Activated gamma-delta T cell treated with Interleukin-2 at 50 U/mL for 16 hours (primary cell): ENCODE measurements around the gene H2AZ1.

ENCODE experiments used
- DNase-seq: peaks from one replicate; pipeline ENCODE4 v3.0.0-alpha.2; 2020

Gene H2AZ1

DNA sequence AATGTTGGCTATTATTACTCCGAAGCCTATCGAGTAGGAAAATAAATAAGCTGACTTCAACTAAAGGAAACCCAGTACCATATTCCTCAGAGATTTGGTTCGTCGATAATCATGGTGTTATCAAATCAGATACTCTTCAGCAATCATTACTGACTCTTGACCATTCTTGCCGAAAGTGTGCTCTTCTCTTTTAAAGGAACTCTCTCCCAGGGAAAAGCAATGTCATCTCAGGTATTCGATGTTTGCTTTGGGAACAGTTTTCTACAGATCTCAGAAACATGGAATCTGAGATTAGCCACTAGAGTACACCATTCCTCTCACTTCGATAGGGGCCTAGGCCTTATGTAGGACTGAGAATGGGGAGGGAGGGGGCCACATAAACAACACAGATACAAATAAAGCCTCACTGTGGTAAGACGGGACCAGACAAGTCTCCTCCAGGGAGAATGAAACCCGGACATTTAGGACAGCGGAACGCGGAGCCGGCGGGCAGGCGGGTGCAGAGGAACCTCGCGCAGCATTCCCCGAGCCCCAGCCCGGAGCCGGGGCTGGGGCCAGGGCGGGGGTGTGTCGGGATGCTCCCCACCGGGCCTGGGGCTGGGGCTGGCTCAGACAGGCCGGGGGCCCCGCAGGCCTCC is 4.2 kb downstream of the H2AZ1 start:
- no peak for DNase-seq

DNA sequence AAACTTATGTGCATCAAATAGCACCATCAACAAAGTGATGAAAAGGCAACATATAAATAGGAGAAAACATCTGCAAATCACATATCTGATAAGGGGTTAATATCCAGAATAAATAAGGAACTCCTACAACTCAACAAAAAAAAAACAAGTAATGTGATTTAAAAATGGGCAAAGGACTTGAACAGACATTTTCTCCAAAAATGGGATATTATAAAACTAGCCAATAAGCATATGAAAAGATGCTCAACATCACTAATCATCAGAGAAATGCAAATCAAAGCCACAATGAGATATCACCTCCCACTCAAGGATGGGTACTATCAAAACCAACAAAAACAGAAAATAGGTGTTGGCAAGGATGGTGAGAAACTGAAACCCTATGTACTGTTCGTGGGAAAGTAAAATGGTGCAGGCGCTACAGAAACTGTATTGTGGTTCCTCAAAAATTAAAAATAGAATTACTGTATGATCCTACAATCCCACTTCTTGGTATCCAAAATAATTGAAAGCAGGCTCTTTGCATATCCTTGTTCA is 6.1 kb downstream of the H2AZ1 start:
- no peak for DNase-seq

DNA sequence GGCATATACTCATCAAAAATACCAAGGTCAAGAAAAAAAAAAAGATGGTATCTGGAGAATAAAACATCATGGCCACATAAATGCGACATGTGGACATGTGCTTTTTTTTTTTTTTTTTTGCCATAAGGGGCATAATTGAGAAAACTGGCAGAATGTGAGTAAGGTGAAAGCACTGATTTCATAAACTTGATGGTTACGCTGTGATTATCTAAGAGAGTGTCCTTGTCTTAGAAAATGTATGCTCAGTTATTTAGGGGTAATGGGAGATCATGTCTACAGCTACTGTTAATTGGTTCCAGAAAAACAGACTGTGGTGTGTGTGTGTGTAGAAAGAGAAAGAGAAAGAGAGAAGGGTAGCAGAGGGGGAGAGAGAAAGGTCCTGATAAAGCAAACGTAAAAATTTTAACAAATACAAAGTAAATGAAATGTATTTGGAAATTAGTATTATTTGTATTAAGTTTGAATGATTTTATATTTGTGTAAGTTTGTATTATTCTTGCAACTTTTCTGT is 11.8 kb downstream of the H2AZ1 start:
- no peak for DNase-seq

DNA sequence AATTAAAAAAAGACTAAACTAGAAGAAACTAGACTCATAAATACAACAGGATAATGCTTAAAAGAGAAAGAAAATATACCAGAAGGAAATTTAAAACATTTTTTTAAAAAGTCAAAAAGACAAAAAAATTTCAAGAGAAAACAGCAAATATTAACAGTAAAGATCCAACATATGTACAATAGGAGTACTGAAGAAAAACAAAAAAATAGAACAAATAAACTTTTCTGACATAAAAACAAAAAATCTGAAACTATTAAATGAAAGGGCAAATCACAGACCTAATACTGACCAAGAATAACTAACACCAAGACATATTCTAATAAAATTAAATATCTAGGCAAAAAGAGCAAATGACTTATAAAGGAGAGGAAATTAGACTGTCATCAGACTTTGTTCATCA is 15.2 kb downstream of the H2AZ1 start:
- no peak for DNase-seq

DNA sequence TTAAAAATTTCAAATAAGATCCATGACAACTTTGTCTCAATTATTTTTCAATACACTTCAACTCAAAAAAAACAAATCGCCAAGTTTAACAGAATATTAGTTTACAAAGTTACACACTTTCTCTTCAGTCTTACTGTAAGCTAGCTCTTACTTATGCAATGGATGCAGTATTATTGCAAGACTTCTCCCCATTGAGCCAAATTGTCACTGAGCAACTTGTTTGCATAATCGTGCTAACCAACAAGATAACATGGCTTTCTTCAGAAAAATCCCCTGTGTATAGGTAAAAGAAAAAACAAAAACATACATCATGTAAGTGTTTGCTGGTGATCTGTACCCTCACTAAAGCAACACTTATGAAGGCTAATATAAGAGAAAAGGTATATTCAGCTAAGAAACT is 22.5 kb downstream of the H2AZ1 start:
- DNase-seq: no peak

DNA sequence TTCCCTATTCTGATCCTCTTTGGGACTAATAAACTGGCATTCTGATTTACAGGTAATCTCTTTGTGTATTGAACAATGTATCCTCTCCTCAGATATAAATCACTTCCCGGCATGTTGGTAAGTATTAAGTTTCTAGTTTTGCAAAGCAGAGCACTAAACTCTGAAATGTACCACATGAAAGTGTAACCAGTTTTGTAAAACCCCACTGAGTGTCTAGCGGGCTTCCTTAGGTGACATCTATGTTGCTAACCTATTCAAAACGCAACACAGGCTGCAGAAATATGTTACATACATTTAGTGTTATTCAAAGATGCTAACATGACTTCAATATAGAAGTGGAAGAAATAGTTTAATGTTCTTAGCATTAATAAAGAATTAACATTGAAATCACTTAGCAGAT is 28.9 kb downstream of the H2AZ1 start:
- DNase-seq: no peak

DNA sequence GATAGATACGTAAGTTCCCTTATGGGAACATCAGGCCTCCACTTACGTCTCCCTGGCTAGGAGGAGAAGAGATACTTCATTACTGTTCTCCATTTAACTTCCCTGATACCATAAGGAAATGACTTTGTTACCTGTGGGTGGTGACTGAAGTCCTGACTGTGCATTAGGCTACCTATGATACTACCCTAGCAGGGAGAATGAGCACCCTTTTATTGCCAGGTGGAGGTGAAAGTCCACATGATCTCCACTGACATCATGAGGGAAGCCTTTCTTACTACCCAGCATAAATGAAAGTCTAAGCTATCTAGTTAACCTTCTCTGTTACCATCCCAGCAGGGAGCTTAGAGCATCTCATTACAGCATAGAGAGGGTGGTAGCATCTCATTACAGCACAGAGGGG is 31.4 kb downstream of the H2AZ1 start:
- no peak for DNase-seq

DNA sequence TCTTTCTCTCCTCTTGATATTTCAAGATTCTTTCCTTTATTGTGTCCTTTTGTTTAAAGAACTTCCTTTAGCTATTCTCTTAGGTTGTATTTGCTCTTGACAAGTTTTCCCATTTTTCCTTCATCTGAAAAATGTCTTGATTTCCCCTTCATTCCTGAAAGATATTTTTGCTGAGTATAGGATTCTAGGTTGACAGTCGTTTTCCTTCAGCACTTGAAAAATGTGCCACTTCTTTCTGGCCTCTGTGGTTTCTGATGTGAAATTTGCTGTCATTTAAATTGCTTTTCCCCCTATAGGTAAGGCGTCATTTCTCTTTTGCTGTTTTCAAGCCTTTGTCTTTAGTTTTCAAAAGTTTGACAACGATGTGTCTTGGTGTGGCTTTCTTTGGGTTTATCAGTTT is 32.5 kb downstream of the H2AZ1 start:
- DNase-seq: no peak

DNA sequence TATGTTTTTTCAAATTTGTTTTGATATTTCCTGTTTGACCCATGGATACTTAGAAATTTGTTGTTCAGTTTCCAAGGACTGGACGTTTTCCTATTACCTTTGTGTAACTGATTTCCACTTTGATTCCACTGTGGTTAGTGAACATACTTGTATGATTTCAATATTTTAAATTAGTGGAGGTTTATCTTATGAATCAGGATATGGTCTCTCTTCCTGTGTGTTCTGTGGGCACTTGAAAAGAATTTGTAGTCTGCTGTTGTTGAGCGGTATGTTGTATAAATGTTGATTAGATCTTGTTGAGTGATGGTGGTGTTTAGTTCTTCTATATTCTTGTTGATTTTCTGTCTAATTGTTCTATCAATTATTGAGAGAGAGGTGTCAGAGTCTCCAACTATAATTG is 34.6 kb downstream of the H2AZ1 start:
- DNase-seq: no peak
